ENCODE results near the gene FHIT.

DNA sequence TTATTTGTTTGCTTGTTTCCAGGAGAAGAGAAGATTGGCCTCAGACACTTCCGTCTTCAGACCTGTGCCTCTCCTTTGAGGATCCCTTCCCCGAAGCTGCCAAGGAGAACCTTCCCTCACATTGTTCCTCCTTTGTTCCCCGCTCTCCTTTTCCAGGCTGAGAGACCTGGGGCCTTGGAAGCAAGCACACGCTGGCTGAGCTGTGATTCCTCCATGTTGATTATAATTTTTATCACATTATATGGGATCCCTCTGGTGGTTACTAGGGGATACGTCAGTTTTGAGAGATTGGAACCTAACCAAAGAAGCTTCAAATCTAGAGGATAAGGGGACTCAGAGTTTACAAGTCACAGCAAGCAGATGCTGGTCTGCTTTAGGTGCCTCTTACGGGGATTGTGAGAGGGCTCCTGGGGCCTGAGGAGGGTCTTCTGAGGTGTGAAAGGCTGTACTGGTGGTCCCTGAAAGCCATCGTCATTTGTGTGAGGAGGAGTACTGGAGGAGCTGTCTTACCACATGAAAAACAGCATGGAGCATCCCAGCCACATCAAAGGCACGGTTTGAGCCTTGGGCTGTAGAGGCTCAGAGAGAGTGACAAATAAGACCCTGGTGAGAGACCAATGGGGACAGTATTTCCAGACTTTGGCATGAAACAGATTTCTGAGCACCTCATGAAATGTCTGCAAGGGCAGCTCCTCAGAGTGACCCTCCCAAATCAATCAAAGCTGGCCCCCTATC is 1441.4 kb downstream of the FHIT start:
- TF ChIP-seq POLR2A (IDR thresholded peaks at IDR 0.05) (no peak), CTCF (IDR thresholded peaks at IDR 0.05) (peak in 5 of 7 experiments; percentile 10 to 39 (median 35))
